ENCODE measurements around the gene ZMYND8.

- TF ChIP-seq CTCF (IDR thresholded peaks at IDR 0.05) (no peak), ZFX (IDR thresholded peaks at IDR 0.05; ENCODE audit: borderline replicate concordance) (no peak)
Observed at GRCh38 chr20:47290666-47291430, 65.7 kb downstream of the ZMYND8 start.
